K562 (cell line): ENCODE data around the gene FBXL13. TPM values are rescaled to one million over a fixed set of nuclear protein-coding genes. Genes with fewer than 3 reads are reported as not detected.

Experiments
- ATAC-seq: fragments of 200-7000 bp; cut with Tn5 transposase; 3 replicates; pipeline ENCODE4 v1.9.1; 2020; ENCODE audit warnings: moderate library complexity
- BruUV-seq: library from RNA; stranded (reverse); fragments of 400-500 nt; replicated peaks from 2 replicates; lab custom pipeline; 2021; lab: Mats Ljungman, UMichigan
- CTCF ChIA-PET: fragments of 300-600 bp; formaldehyde crosslinking; extraction: SDS; loops from one replicate; lab custom pipeline; 2021; ENCODE audit warnings: low intra/inter-chr PET ratio; lab: Yijun Ruan, JAX
- POLR2A ChIA-PET: fragments of 300-600, 350-650 bp; sonication (Branson Sonifier 250); formaldehyde crosslinking; extraction: SDS; loops from one replicate; lab custom pipeline; 2021; ENCODE audit warnings: antibody characterized with exemption, inconsistent platforms; lab: Yijun Ruan, JAX
- DNase-seq, 4 experiments: peaks; one replicate each; pipeline versions ENCODE4 v3.0.0 to v3.0.0-alpha.2; 2011 to 2018; ENCODE audit warnings: low spot score in 3 of 4, mixed read lengths in 3 of 4; ENCODE audit errors: extremely low read depth in 1 of 4
- FAIRE-seq: peaks from 2 replicates; lab custom pipeline; 2011; peaks lifted over from hg19 to GRCh38; lab: Jason Lieb, UNC
- H2AFZ ChIP-seq: 2 replicates; pipeline ENCODE4 v1.6.0; 2011; ENCODE audit warnings: low read depth, low read length, control low read depth, inconsistent platforms
- H3K27ac ChIP-seq: fragments of 200-600 bp; 3 replicates; pipeline ENCODE4 v1.8.0; 2011; ENCODE audit warnings: low read depth, mild to moderate bottlenecking, control low read depth, inconsistent platforms, low read length, moderate library complexity, mixed read lengths; ENCODE audit errors: extremely low read depth
- H3K27me3 ChIP-seq, 2 experiments: fragments of 300-600 bp in 1 of 2; 2 replicates in 1 of 2; 3 replicates in 1 of 2; pipeline versions ENCODE4 v1.6.0 to v1.8.0; 2011; ENCODE audit warnings: inconsistent platforms in 2 of 2, low read length in 2 of 2, mild to moderate bottlenecking in 1 of 2, mixed read lengths in 1 of 2, moderate library complexity in 1 of 2; ENCODE audit not compliant: control insufficient read depth in 2 of 2, insufficient read depth in 2 of 2
- H3K36me3 ChIP-seq: fragments of 300-600 bp; 3 replicates; pipeline ENCODE4 v1.8.0; 2011; ENCODE audit warnings: mild to moderate bottlenecking, low read length, inconsistent platforms; ENCODE audit not compliant: control insufficient read depth, insufficient read depth
- H3K4me1 ChIP-seq, 2 experiments: fragments of 200-600 bp in 1 of 2; replicated peaks in 1 of 2; 2 replicates in 1 of 2; 3 replicates in 1 of 2; pipeline versions ENCODE4 v1.5.1 to v1.8.0; 2011; ENCODE audit warnings: inconsistent platforms in 2 of 2, low read length in 2 of 2, mild to moderate bottlenecking in 1 of 2, mixed read lengths in 1 of 2, moderate library complexity in 1 of 2; ENCODE audit not compliant: control insufficient read depth in 2 of 2, insufficient read depth in 2 of 2
- H3K4me2 ChIP-seq: 2 replicates; pipeline ENCODE4 v1.6.1; 2011; ENCODE audit warnings: low read length, control low read depth, inconsistent platforms, mixed read lengths; ENCODE audit not compliant: insufficient read depth
- H3K4me3 ChIP-seq: fragments of 200-600 bp; sonication (generic), shearing (Covaris generic); 2 replicates; pipeline ENCODE4 v1.5.1; 2016; ENCODE audit warnings: control low read depth, inconsistent platforms
- H3K79me2 ChIP-seq: fragments of 200-600 bp; 3 replicates; pipeline ENCODE4 v1.8.0; 2011; ENCODE audit warnings: low read length, inconsistent platforms; ENCODE audit not compliant: control insufficient read depth, insufficient read depth
- H3K9ac ChIP-seq, 2 experiments: 2 replicates each; pipeline versions ENCODE4 v1.6.0 to v1.6.1; 2011; ENCODE audit warnings: low read depth in 2 of 2, low read length in 2 of 2, control low read depth in 1 of 2, inconsistent platforms in 1 of 2, mild to moderate bottlenecking in 1 of 2, mixed read lengths in 1 of 2; ENCODE audit not compliant: insufficient read depth in 1 of 2
- H3K9me1 ChIP-seq: one replicate; pipeline ENCODE4 v1.6.0; 2011; ENCODE audit warnings: inconsistent platforms, mild to moderate bottlenecking, low read length, moderate library complexity; ENCODE audit not compliant: control insufficient read depth, insufficient read depth
- H3K9me3 ChIP-seq: replicated peaks from 2 replicates; pipeline ENCODE4 v1.5.1; 2011; ENCODE audit warnings: low read depth, low read length, inconsistent platforms; ENCODE audit not compliant: control insufficient read depth, insufficient read depth
- H4K20me1 ChIP-seq: replicated peaks from 2 replicates; pipeline ENCODE4 v1.6.1; 2011; ENCODE audit warnings: low read length, inconsistent platforms, mixed read lengths; ENCODE audit not compliant: control insufficient read depth, insufficient read depth
- CHD1 ChIP-seq: fragments of 200-600 bp; sonication (generic); IDR thresholded peaks from one replicate; pipeline ENCODE4 v1.6.1; 2012; ENCODE audit warnings: mild to moderate bottlenecking, moderate library complexity, low read length, inconsistent platforms
- NCOA1 ChIP-seq: fragments of 450-650 bp; IDR thresholded peaks from 2 replicates; pipeline ENCODE4 v1.6.1; 2016; ENCODE audit warnings: low read depth
- ZNF354B ChIP-seq: fragments of 250-450 bp; sonication (Bioruptor Pico); IDR thresholded peaks from 2 replicates; pipeline ENCODE4 v1.4.0; 2020
- ZNF785 ChIP-seq: fragments of 250-450 bp; sonication (Bioruptor Pico); IDR thresholded peaks from 2 replicates; pipeline ENCODE4 v1.4.0; 2020; ENCODE audit warnings: mild to moderate bottlenecking
- WGBS: fragments of 100-300 bp; shearing (Covaris generic); methylation state at CpG from one replicate; pipeline ENCODE4 v1.1.6; 2016; ENCODE audit warnings: low coverage, mixed read lengths; ENCODE audit not compliant: insufficient coverage; ENCODE audit errors: missing lambda C conversion rate; 5-methylcytosine and 5-hydroxymethylcytosine counted together
- in situ Hi-C: fragments of 300-500 bp; cut with MboI; formaldehyde crosslinking; loops from 4 replicates; pipeline ENCODE4 v1.15.0; 2018; ENCODE audit warnings: inconsistent platforms, mixed read lengths
- intact Hi-C: fragments of 100-400 bp; cut with micrococcal nuclease; formaldehyde crosslinking; loops from 2 replicates; pipeline ENCODE4 v1.14.2; 2022
- polyA plus RNA-seq, 8 experiments: library from polyadenylated mRNA; depleted of rRNA in 4 of 8; stranded (reverse) in 5 of 8; unstranded in 3 of 8; fragments of >200 nt; fragmentation: Nextera tagmentation in 2 of 8; fragmentation: Illumina TruSeq in 1 of 8; extraction: Ambion mirVana in 2 of 8; extraction: Trizol in 1 of 8; gene quantifications; 2 replicates each; pipeline versions ENCODE4 v1.2.1 to v1.2.3, GENCODE V29; 2011 to 2014; ENCODE audit warnings: inconsistent platforms in 1 of 8, missing spikeins in 1 of 8
- total RNA-seq, 7 experiments: library from RNA; depleted of rRNA in 6 of 7; stranded (reverse); fragments of >200 nt in 6 of 7; fragmentation: Illumina TruSeq in 2 of 7; extraction: Trizol in 2 of 7; gene quantifications; 2 replicates each; pipeline versions ENCODE4 v1.2.1 to v1.2.3, GENCODE V29; 2011 to 2021; ENCODE audit warnings: low replicate concordance in 1 of 7
- TF ChIP-seq, protein P1 (sequence below), 2 experiments: IDR thresholded peaks in 1 of 2; conservative IDR thresholded peaks in 1 of 2; 2 replicates each; pipeline ENCODE4 v1.6.1; 2016; ENCODE audit warnings: low read depth in 2 of 2, mild to moderate bottlenecking in 1 of 2, missing compliant biosample characterization in 1 of 2, missing genetic modification characterization in 1 of 2, moderate library complexity in 1 of 2

FBXL13 gene
- total and polyA plus RNA-seq, 9 of the 15 experiments (the other 6 are each of a cell fraction or from before 2014, with no cell fraction given) = 16.3 to 55.0 (median 25.4) TPM

DNA sequence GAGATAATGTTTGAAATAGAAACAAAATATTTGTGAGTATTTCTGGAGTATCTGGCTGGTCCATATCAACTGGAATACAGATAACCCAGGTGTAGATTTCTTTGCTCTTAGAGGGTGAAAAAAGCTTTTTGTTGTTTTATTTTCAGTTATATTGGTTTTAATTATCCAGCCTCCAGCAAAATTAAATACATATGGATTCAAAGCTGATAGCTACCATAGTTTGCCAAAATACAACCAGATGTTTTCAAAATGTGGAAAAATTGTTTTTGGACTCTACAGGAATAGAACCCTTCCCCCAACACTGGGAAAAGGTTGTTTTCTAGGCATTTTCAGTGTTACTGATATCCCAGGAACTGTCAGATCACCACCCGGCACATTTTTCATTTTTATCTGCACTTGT, 131.7 kb downstream of the FBXL13 start:
- no peak overlapping the region for H3K4me2 ChIP-seq
- H3K4me3 ChIP-seq = no peak overlapping the region
- ChIA-PET POLR2A (no interaction called here), CTCF (no interaction called here)
- in situ Hi-C loops = no loop called here
- H3K4me1 ChIP-seq = peaks cover 0 to 6% of the 10 kb centered on the region in 2 experiments; a peak in 2 of 5 replicates
- no TSS peak for BruUV-seq
- H3K36me3 ChIP-seq = peaks cover 13% of the 10 kb centered on the region
- H3K27ac ChIP-seq = no peak overlapping the region
- no peaks in the 10 kb centered on the region for H4K20me1 ChIP-seq
- H3K9me3 ChIP-seq = no peaks in the 10 kb centered on the region
- no peaks in the 10 kb centered on the region for H3K9me1 ChIP-seq
- ATAC-seq (no peak), FAIRE-seq (no peak), DNase-seq (no peak)
- peaks cover 32% of the 10 kb centered on the region; the same call in 2 of the 3 replicates for H3K79me2 ChIP-seq
- TF ChIP-seq, protein P1, sequence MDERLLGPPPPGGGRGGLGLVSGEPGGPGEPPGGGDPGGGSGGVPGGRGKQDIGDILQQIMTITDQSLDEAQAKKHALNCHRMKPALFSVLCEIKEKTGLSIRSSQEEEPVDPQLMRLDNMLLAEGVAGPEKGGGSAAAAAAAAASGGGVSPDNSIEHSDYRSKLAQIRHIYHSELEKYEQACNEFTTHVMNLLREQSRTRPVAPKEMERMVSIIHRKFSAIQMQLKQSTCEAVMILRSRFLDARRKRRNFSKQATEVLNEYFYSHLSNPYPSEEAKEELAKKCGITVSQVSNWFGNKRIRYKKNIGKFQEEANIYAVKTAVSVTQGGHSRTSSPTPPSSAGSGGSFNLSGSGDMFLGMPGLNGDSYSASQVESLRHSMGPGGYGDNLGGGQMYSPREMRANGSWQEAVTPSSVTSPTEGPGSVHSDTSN (CRISPR knock-in tag; IDR thresholded peaks at IDR 0.05; ENCODE audit: low read depth) = no peak
- TF ChIP-seq, protein P1 (tag; conservative IDR thresholded peaks at IDR 0.05; ENCODE audit: low read depth) = 0 out of 2 replicates have a peak, but pooled peaks have one; percentile 22
- TF ChIP-seq CHD1 = no peak
- TF ChIP-seq NCOA1 = no peak
- TF ChIP-seq ZNF354B (CRISPR knock-in tag) = no peak
- TF ChIP-seq ZNF785 (CRISPR knock-in tag) = no peak
- H3K27me3 ChIP-seq = no peaks in the 10 kb centered on the region
- no peak overlapping the region for H2AFZ ChIP-seq
- intact Hi-C loops = no loop called here
- H3K9ac ChIP-seq = no peak overlapping the region
- 67% methylated on average over 1 of the region's 1 CpG for WGBS
